ENCODE data around the gene RAX2. TPM values are rescaled to one million over a fixed set of nuclear protein-coding genes. Genes with fewer than 3 reads are reported as not detected.

Gene RAX2
- polyA plus RNA-seq, 2 donors = not detected

DNA sequence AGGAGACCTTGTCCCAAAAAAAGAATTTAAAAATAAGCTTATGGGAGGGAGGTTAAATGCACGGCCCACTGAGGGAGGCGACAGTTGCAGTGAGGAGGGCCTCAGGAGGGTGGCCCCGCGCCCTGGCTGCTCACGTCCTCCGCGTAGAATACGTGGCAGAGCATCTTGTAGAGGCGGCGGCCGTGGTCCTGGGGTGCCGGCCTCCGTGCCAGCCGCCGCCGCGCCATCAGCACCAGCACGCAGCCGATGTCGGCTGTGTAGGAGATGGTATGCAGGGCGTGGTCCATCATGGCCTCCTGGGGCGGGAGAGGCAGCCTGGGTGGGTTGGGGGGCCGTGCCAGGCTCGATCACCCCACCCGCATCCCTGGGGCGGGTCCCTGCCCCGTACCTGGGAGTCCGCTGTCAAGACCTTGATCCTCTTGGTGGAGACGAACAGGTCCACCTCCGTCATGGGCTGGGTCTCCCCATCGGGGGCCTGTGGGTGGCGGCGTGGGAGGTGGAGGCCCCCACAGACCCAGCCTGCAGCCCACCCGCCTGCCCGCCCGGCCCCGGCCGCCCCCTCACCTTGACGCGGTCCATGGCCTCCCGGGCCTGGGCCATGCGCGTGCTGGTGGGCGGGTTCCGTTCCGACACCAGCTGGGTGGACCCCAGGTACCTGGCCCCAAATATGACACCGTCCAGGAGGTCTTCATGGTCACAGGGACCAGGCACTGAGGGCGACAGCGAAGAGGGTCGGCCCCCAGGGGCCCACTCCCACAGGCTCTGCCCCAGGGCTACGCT, 18.2 kb downstream of the RAX2 start:
- H3K27ac ChIP-seq (ENCODE audit: low read depth in 2 of 2, low read length in 1 of 2) = no peak overlapping the region
- H3K4me3 ChIP-seq (ENCODE audit: low read depth in 1 of 2, low read length in 2 of 2) = no peak overlapping the region
- peaks cover 7 to 30% of the 10 kb centered on the region in 2 donors for H3K36me3 ChIP-seq (ENCODE audit: control insufficient read depth in 2 of 2, insufficient read depth in 2 of 2, low read length in 1 of 2)
- H3K9me3 ChIP-seq (ENCODE audit: control insufficient read depth in 2 of 2, insufficient read depth in 1 of 2, low read depth in 1 of 2, low read length in 1 of 2) = no peaks in the 10 kb centered on the region
- H3K4me1 ChIP-seq (ENCODE audit: control insufficient read depth in 2 of 2, insufficient read depth in 2 of 2, low read length in 1 of 2) = no peaks in the 10 kb centered on the region
- WGBS, 2 donors = 94% methylated on average over 47 to 51 of the region's 51 CpGs
- no peaks in the 10 kb centered on the region for H3K27me3 ChIP-seq (ENCODE audit: control insufficient read depth in 1 of 2, insufficient read depth in 2 of 2, low read length in 2 of 2)

DNA sequence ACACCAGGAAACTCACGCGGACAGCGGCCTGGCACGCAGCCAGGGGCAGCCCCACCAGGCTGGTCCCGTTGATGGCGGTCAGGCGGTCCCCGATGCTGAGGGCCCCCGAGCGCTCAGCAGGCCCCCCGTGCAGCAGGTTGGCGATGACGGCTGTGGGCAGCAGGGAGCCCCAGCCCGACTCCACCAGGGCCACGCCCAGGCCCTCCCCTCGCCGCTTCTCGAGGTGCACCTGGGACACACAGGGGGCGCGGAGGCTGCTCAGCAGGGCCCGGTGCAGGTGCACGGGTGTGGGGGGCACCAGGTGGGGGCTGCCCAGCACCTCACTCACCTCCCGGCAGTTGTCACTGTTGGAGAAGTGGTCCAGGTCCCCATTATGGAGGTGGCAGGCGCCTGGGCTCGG, 19.5 kb downstream of the RAX2 start:
- no peak overlapping the region for H3K27ac ChIP-seq (ENCODE audit: low read depth in 2 of 2, low read length in 1 of 2)
- WGBS, 2 donors = 85 to 86% methylated on average over 23 to 25 of the region's 25 CpGs
- H3K4me3 ChIP-seq (ENCODE audit: low read depth in 1 of 2, low read length in 2 of 2) = no peak overlapping the region
- peaks cover 7 to 30% of the 10 kb centered on the region in 2 donors for H3K36me3 ChIP-seq (ENCODE audit: control insufficient read depth in 2 of 2, insufficient read depth in 2 of 2, low read length in 1 of 2)
- H3K4me1 ChIP-seq (ENCODE audit: control insufficient read depth in 2 of 2, insufficient read depth in 2 of 2, low read length in 1 of 2) = no peaks in the 10 kb centered on the region
- H3K9me3 ChIP-seq (ENCODE audit: control insufficient read depth in 2 of 2, insufficient read depth in 1 of 2, low read depth in 1 of 2, low read length in 1 of 2) = no peaks in the 10 kb centered on the region
- H3K27me3 ChIP-seq (ENCODE audit: control insufficient read depth in 1 of 2, insufficient read depth in 2 of 2, low read length in 2 of 2) = no peaks in the 10 kb centered on the region

DNA sequence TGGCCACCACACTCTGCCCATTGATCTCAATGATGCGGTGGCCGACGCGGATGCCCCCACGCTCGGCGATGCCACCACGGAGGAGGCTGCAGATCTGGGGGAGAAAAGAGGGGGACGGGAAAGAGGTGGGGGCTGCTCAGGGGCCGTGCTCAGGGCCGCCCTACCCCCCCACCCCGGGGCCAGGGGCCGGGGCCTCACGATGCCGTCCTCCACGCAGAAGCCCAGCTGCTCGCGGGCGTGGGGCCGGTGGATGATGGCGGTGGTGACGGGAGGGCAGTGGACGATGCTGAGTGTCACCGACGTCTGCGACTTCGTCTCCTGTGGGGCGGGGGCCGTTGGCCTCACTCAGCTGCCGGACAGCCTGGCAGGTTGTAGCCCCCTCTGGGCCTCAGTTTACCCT, 20.8 kb downstream of the RAX2 start:
- H3K36me3 ChIP-seq (ENCODE audit: control insufficient read depth in 2 of 2, insufficient read depth in 2 of 2, low read length in 1 of 2) = peaks cover 7 to 33% of the 10 kb centered on the region in 2 donors
- no peaks in the 10 kb centered on the region for H3K4me1 ChIP-seq (ENCODE audit: control insufficient read depth in 2 of 2, insufficient read depth in 2 of 2, low read length in 1 of 2)
- H3K27ac ChIP-seq (ENCODE audit: low read depth in 2 of 2, low read length in 1 of 2) = no peak overlapping the region
- H3K27me3 ChIP-seq (ENCODE audit: control insufficient read depth in 1 of 2, insufficient read depth in 2 of 2, low read length in 2 of 2) = no peaks in the 10 kb centered on the region
- no peaks in the 10 kb centered on the region for H3K9me3 ChIP-seq (ENCODE audit: control insufficient read depth in 2 of 2, insufficient read depth in 1 of 2, low read depth in 1 of 2, low read length in 1 of 2)
- 92 to 95% methylated on average over 24 to 30 of the region's 30 CpGs for WGBS, 2 donors
- no peak overlapping the region for H3K4me3 ChIP-seq (ENCODE audit: low read depth in 1 of 2, low read length in 2 of 2)

DNA sequence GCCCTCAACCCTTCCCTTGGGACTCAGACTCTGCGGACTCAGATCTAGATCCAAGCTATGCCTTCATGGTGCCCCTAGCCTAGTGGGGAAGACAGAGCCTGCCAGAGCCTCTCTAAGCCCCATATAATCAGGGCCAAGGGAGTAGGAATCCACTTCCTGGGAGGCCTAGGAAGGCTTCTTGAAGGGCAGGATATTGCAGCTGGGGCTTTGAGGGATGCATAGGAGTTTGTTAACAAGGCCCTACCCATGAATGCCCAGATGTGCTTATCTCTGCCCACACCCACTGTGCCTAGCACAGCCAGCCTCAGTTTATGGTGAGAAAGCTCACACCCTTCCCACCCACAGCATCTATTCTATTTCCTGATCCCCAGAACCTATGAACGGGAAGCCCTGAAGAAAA, 21.8 kb downstream of the RAX2 start:
- H3K9me3 ChIP-seq (ENCODE audit: control insufficient read depth in 2 of 2, insufficient read depth in 1 of 2, low read depth in 1 of 2, low read length in 1 of 2) = no peaks in the 10 kb centered on the region
- no peak overlapping the region for H3K4me3 ChIP-seq (ENCODE audit: low read depth in 1 of 2, low read length in 2 of 2)
- H3K27me3 ChIP-seq (ENCODE audit: control insufficient read depth in 1 of 2, insufficient read depth in 2 of 2, low read length in 2 of 2) = no peaks in the 10 kb centered on the region
- no peaks in the 10 kb centered on the region for H3K4me1 ChIP-seq (ENCODE audit: control insufficient read depth in 2 of 2, insufficient read depth in 2 of 2, low read length in 1 of 2)
- H3K36me3 ChIP-seq (ENCODE audit: control insufficient read depth in 2 of 2, insufficient read depth in 2 of 2, low read length in 1 of 2) = peaks cover 7 to 36% of the 10 kb centered on the region in 2 donors
- WGBS, 2 donors = 98 to 100% methylated on average over 2 of the region's 2 CpGs
- no peak overlapping the region for H3K27ac ChIP-seq (ENCODE audit: low read depth in 2 of 2, low read length in 1 of 2)

DNA sequence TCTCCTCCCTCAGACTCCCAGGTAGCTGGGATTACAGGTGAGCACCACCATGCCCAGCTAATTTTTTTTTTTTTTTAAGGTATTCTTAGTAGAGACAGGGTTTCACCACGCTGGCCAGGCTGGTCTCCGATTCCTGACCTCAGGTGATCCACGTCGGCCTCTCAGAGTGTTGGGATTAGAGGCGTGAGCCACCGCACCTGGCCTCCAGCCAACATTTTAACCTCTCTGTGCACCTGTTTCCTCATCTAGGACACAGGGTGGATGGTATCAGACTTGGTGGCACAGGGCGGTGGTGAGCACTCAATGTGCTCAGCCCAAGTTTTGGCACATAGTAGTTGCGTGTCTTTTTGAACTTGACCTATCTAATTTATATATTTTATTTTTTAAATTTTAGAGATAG, 23.1 kb downstream of the RAX2 start:
- Histone ChIP-seq H3K4me3 (ENCODE audit: low read depth in 1 of 2, low read length in 2 of 2) (no peak overlapping the region), H3K27me3 (ENCODE audit: control insufficient read depth in 1 of 2, insufficient read depth in 2 of 2, low read length in 2 of 2) (no peaks in the 10 kb centered on the region), H3K9me3 (ENCODE audit: control insufficient read depth in 2 of 2, insufficient read depth in 1 of 2, low read depth in 1 of 2, low read length in 1 of 2) (no peaks in the 10 kb centered on the region), H3K4me1 (ENCODE audit: control insufficient read depth in 2 of 2, insufficient read depth in 2 of 2, low read length in 1 of 2) (no peaks in the 10 kb centered on the region), H3K27ac (ENCODE audit: low read depth in 2 of 2, low read length in 1 of 2) (no peak overlapping the region), H3K36me3 (ENCODE audit: control insufficient read depth in 2 of 2, insufficient read depth in 2 of 2, low read length in 1 of 2) (peaks cover 6 to 36% of the 10 kb centered on the region in 2 donors)
- WGBS, 2 donors = 72 to 73% methylated on average over 8 of the region's 8 CpGs

DNA sequence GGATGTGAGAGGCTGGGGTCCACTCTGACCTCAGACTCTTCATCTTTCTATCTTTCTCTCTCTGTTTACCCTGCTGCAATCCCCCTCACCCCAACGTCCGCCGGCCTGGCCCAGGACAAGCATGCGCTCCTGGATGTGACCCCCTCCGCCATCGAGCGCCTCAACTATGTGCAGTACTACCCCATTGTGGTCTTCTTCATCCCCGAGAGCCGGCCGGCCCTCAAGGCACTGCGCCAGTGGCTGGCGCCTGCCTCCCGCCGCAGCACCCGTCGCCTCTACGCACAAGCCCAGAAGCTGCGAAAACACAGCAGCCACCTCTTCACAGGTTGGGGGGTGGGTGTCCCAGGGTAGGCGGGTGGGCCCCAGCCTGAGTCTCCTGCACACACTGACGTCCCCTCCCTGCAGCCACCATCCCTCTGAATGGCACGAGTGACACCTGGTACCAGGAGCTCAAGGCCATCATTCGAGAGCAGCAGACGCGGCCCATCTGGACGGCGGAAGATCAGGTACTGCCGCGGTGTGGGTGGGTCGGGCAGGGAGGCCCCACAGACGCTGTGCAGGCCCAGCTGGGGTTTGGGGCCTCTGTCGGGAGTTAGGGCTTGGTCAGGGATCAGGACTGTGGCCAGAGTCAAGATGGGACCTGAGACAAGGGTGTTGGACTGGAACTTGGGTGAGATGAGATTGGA, 25.5 kb downstream of the RAX2 start:
- Histone ChIP-seq H3K4me1 (ENCODE audit: control insufficient read depth in 2 of 2, insufficient read depth in 2 of 2, low read length in 1 of 2) (no peaks in the 10 kb centered on the region), H3K27me3 (ENCODE audit: control insufficient read depth in 1 of 2, insufficient read depth in 2 of 2, low read length in 2 of 2) (no peaks in the 10 kb centered on the region), H3K27ac (ENCODE audit: low read depth in 2 of 2, low read length in 1 of 2) (no peak overlapping the region), H3K9me3 (ENCODE audit: control insufficient read depth in 2 of 2, insufficient read depth in 1 of 2, low read depth in 1 of 2, low read length in 1 of 2) (no peaks in the 10 kb centered on the region), H3K36me3 (ENCODE audit: control insufficient read depth in 2 of 2, insufficient read depth in 2 of 2, low read length in 1 of 2) (peaks cover 5 to 26% of the 10 kb centered on the region in 2 donors), H3K4me3 (ENCODE audit: low read depth in 1 of 2, low read length in 2 of 2) (no peak overlapping the region)
- 68 to 70% methylated on average over 31 of the region's 31 CpGs for WGBS, 2 donors

DNA sequence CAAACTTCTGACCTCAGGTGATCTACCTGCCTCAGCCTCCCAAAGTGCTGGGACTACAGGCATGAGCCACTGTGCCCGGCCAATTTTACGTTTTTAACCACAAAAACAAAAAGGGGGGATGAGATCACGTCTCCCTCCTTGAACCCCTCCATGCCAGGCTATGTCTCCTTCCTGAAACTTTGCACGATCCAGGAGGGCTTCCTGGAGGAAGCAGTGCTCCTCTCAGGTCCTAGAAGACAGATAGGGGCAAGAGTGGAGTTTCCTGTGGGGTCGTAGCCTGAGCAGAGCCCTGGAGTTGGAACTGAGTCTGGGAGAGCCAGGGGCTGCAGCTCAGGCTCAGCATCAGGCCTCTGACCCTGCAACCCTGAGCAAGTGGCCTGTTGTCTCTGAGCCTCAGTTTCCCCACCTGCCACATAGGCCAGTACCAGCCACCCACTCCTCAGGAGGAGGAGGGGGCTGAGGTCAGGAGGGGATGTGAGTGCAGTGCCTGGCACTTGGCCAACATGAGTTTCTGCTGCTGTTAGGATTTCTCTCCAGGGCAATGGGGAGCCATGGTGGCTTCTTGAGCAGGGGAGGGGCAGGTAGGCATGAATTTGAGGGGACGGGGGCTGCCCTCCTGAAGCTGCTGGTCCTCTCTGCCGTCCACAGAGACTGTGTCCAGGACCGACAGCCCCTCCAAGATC, 26.5 kb downstream of the RAX2 start:
- peaks cover 4 to 20% of the 10 kb centered on the region in 2 donors for H3K36me3 ChIP-seq (ENCODE audit: control insufficient read depth in 2 of 2, insufficient read depth in 2 of 2, low read length in 1 of 2)
- H3K27me3 ChIP-seq (ENCODE audit: control insufficient read depth in 1 of 2, insufficient read depth in 2 of 2, low read length in 2 of 2) = no peaks in the 10 kb centered on the region
- H3K4me1 ChIP-seq (ENCODE audit: control insufficient read depth in 2 of 2, insufficient read depth in 2 of 2, low read length in 1 of 2) = no peaks in the 10 kb centered on the region
- H3K4me3 ChIP-seq (ENCODE audit: low read depth in 1 of 2, low read length in 2 of 2) = no peak overlapping the region
- WGBS, 2 donors = 56 to 67% methylated on average over 8 of the region's 8 CpGs
- no peaks in the 10 kb centered on the region for H3K9me3 ChIP-seq (ENCODE audit: control insufficient read depth in 2 of 2, insufficient read depth in 1 of 2, low read depth in 1 of 2, low read length in 1 of 2)
- no peak overlapping the region for H3K27ac ChIP-seq (ENCODE audit: low read depth in 2 of 2, low read length in 1 of 2)

DNA sequence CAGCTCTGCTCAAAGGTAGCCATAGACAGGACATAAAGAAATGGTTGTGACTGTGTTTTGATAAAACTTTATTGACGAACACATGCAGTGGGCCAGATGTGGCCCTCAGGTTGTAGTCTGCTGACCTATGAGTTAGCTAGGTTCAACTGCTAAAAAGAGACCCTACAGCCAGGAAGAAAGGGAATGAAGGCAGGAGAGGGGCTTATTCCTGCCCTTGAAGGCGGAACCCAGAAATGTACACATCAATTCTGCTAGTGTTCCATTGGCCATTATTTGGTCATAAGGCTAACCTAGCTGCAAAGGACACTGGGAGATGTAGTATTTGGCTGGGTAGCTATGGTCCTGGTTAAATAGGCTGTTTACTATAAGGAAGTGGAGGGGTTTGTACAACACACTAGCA, 28.5 kb downstream of the RAX2 start:
- 97 to 98% methylated on average over 2 of the region's 2 CpGs for WGBS, 2 donors
- Histone ChIP-seq H3K27me3 (ENCODE audit: control insufficient read depth in 1 of 2, insufficient read depth in 2 of 2, low read length in 2 of 2) (no peaks in the 10 kb centered on the region), H3K36me3 (ENCODE audit: control insufficient read depth in 2 of 2, insufficient read depth in 2 of 2, low read length in 1 of 2) (peaks cover 0 to 15% of the 10 kb centered on the region in 2 donors), H3K4me3 (ENCODE audit: low read depth in 1 of 2, low read length in 2 of 2) (no peak overlapping the region), H3K27ac (ENCODE audit: low read depth in 2 of 2, low read length in 1 of 2) (no peak overlapping the region), H3K4me1 (ENCODE audit: control insufficient read depth in 2 of 2, insufficient read depth in 2 of 2, low read length in 1 of 2) (no peaks in the 10 kb centered on the region), H3K9me3 (ENCODE audit: control insufficient read depth in 2 of 2, insufficient read depth in 1 of 2, low read depth in 1 of 2, low read length in 1 of 2) (no peaks in the 10 kb centered on the region)

DNA sequence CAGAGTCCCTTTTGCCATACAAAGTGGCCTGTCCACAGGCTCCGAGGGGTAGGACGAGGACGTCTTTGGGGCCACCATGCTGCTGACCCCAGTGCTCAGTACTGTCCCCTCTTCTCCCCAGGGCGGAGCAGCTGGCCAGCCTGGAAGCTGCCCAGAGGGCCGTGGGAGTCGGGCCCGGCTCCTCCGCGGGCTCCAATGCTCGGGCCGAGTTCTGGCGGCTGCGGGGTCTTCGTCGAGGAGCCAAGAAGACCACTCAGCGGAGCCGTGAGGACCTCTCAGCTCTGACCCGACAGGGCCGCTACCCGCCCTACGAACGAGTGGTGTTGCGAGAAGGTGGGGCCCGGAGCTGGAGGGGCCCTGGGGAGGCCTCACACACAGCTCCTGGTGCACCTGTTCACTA, 31.6 kb downstream of the RAX2 start:
- Histone ChIP-seq H3K36me3 (ENCODE audit: control insufficient read depth in 2 of 2, insufficient read depth in 2 of 2, low read length in 1 of 2) (peaks cover 0 to 19% of the 10 kb centered on the region in 2 donors), H3K27me3 (ENCODE audit: control insufficient read depth in 1 of 2, insufficient read depth in 2 of 2, low read length in 2 of 2) (no peaks in the 10 kb centered on the region), H3K4me1 (ENCODE audit: control insufficient read depth in 2 of 2, insufficient read depth in 2 of 2, low read length in 1 of 2) (no peaks in the 10 kb centered on the region), H3K4me3 (ENCODE audit: low read depth in 1 of 2, low read length in 2 of 2) (no peak overlapping the region), H3K9me3 (ENCODE audit: control insufficient read depth in 2 of 2, insufficient read depth in 1 of 2, low read depth in 1 of 2, low read length in 1 of 2) (no peaks in the 10 kb centered on the region), H3K27ac (ENCODE audit: low read depth in 2 of 2, low read length in 1 of 2) (no peak overlapping the region)
- WGBS, 2 donors = 92 to 97% methylated on average over 23 to 24 of the region's 24 CpGs

Measured in esophagus (tissue), 2 donors.